Measurements from ENCODE around the gene CDH13.

CDH13 gene

GRCh38 chr16:82715833-82716232, 89.1 kb downstream of the CDH13 start:
- H3K4me3 ChIP-seq (replicated peaks; ENCODE audit: insufficient read depth, low read length): no peak overlapping the region
- no peaks in the 10 kb centered on the region for H3K27me3 ChIP-seq (ENCODE audit: insufficient read depth, poor library complexity, severe bottlenecking)
- TF ChIP-seq REST (IDR thresholded peaks at IDR 0.05; ENCODE audit: insufficient replicate concordance, low read depth) (no peak), CTCF (IDR thresholded peaks at IDR 0.05; ENCODE audit: insufficient read depth, low read length) (no peak), SPI1 (IDR thresholded peaks at IDR 0.05; ENCODE audit: borderline replicate concordance, low read depth) (no peak), GABPA (IDR thresholded peaks at IDR 0.05; ENCODE audit: low read depth) (no peak), POLR2AphosphoS5 (IDR thresholded peaks at IDR 0.05; ENCODE audit: low read depth) (no peak)
- H3K27ac ChIP-seq (replicated peaks): no peak overlapping the region
- DNase-seq (ENCODE audit: low read depth in 1 of 2, low spot score in 1 of 2): no peak

GRCh38 chr16:82716361-82716855, 89.6 kb downstream of the CDH13 start:
- Histone ChIP-seq H3K27me3 (ENCODE audit: insufficient read depth, poor library complexity, severe bottlenecking) (no peaks in the 10 kb centered on the region), H3K4me3 (replicated peaks; ENCODE audit: insufficient read depth, low read length) (no peak overlapping the region), H3K27ac (replicated peaks) (no peak overlapping the region)
- DNase-seq (ENCODE audit: low read depth in 1 of 2, low spot score in 1 of 2): no peak
- TF ChIP-seq REST (IDR thresholded peaks at IDR 0.05; ENCODE audit: insufficient replicate concordance, low read depth): no peak
- no peak for TF ChIP-seq SPI1 (IDR thresholded peaks at IDR 0.05; ENCODE audit: borderline replicate concordance, low read depth)

- TF ChIP-seq POLR2AphosphoS5 (IDR thresholded peaks at IDR 0.05; ENCODE audit: low read depth) (no peak), GABPA (IDR thresholded peaks at IDR 0.05; ENCODE audit: low read depth) (no peak), SPI1 (IDR thresholded peaks at IDR 0.05; ENCODE audit: borderline replicate concordance, low read depth) (no peak), REST (IDR thresholded peaks at IDR 0.05; ENCODE audit: insufficient replicate concordance, low read depth) (no peak), CTCF (IDR thresholded peaks at IDR 0.05; ENCODE audit: insufficient read depth, low read length) (no peak)
- no peak for DNase-seq (ENCODE audit: low read depth in 1 of 2, low spot score in 1 of 2)
- no peak overlapping the region for H3K27ac ChIP-seq (replicated peaks)
- no peaks in the 10 kb centered on the region for H3K27me3 ChIP-seq (ENCODE audit: insufficient read depth, poor library complexity, severe bottlenecking)
- no peak overlapping the region for H3K4me3 ChIP-seq (replicated peaks; ENCODE audit: insufficient read depth, low read length)
These were observed 93.6 kb downstream of the CDH13 start for GRCh38 chr16:82720414-82720813.
